GM12873 (cell line): ENCODE measurements around the gene NOL4L.

ENCODE experiments used
- CTCF ChIP-seq: IDR thresholded peaks from 2 replicates; pipeline ENCODE4 v1.5.1; 2012; ENCODE audit warnings: low read depth, mild to moderate bottlenecking, moderate library complexity, low read length, control low read depth; ENCODE audit not compliant: insufficient read depth; ENCODE audit errors: missing control alignments

Gene NOL4L

DNA sequence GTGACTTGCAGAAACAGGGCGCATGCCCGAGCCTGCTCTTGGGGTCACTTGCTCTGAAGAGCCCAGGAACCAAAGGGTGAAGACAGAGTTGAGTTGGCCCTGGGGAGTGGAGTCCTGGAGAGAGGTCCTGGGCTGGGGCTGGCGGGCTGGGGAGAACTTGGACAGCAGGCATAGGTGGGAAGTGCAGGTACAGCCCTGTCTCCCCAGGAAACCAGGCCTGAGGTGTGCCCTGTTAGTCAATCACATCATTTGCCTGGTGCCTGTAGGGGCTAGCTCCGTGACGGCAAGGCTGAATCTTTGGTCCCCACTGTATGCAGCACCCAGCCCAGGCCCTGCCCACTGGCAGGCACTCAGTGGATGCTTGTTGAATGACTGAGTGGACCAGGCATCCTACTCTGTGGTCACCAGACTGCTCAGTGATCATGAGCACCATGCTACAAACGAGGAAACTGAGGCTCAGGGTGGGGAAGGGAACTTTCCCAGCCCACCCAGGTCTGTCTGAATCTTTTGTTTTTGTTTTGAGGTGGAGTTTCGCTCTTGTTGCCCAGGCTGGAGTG is 15.6 kb upstream of the NOL4L start:
- no peak for TF ChIP-seq CTCF

DNA sequence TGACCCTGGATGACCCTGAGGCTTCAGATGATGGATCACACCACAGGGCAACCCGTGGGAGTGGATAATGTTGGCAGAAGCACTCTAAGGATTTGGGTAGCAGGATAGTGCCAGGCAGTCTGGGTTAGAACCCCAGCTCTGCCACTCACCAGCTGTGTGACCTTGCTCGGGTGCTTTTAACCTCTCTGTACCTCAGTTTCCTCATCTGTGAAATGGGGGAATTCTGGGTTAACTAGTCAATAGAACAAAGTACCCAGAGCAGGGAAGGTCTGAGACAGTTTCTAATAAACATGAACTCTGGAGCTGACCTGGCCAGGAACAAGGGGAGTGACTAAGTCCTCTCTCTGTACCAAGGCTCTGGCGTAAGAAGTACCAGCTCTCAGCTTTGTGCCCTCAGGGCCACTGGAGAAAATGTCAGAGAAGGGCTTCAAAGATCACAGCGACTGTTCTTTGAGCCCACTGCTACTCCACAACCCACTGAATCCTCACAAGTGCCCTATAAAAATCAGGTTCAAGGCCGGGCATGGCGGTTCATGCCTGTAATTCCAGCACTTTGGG is 14.7 kb upstream of the NOL4L start:
- no peak for TF ChIP-seq CTCF

- no peak for TF ChIP-seq CTCF
These were observed 13.5 kb upstream of the NOL4L start for GRCh38 chr20:32598606-32599005.

GRCh38 chr20:32597714-32598113 is 12.6 kb upstream of the NOL4L start:
- TF ChIP-seq CTCF: no peak

DNA sequence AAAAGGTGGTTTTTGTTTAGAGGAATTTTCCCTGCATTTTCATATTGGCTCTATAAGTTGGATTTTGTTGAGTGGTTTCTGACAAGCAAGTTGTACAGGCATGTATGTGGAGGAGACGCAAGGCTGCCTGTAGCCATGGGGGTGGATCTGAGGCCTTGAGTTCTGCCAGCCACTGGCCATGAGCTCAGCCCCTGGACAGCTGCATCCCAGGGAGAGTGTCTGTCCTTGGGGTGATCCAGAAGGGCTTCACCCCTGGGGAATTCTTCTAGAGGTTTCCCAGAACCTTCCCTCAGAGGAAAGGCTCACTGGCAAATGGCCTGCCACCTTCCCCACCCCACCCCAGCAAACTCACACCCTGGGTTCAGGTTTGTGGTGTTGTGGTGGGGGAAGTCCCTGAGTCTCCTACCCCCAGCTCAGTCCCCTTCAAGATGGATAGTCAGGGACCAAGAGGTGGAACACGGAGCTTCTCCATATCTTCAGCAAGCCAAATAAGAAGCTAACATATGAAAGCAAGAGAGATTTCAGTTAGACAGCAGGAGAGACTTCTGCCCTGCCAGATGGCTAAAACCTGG is 11.6 kb upstream of the NOL4L start:
- TF ChIP-seq CTCF: no peak

DNA sequence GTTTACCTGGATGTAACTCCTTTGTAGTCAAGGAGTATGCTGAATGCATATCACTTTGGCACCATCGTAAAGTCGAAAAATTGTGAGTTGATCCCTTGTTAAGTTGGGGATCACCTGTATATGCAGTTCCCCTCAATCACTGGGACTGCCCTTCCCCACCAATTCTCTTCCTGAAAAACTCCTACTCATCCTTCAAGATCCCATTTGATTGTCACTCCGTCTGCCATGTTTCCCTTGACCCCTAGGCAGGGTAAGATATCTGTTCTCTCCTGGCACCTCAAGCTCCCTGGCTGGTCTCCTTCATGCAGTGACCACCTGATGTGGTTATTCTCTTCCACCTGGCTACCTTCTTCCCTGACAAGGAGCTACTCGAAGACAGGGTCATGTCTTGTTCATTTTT is 10.0 kb upstream of the NOL4L start:
- no peak for TF ChIP-seq CTCF

- TF ChIP-seq CTCF: no peak
These were observed 9.1 kb upstream of the NOL4L start for GRCh38 chr20:32594204-32594603.
